GM23338 (cell line): ENCODE data around the gene LYSMD4. TPM values are rescaled to one million over a fixed set of nuclear protein-coding genes. Genes with fewer than 3 reads are reported as not detected.

Source experiments
- ETS1 ChIP-seq: IDR thresholded peaks from 2 replicates; pipeline ENCODE4 v1.6.1; 2016; ENCODE audit warnings: antibody characterized with exemption
- EZH2phosphoT487 ChIP-seq: fragments of 200-600 bp; sonication (generic); IDR thresholded peaks from one replicate; pipeline ENCODE4 v1.8.1; 2018; ENCODE audit warnings: antibody characterized with exemption; ENCODE audit not compliant: unreplicated experiment
- REST ChIP-seq: IDR thresholded peaks from one replicate; pipeline ENCODE4 v1.6.1; 2018; ENCODE audit warnings: antibody characterized with exemption; ENCODE audit not compliant: unreplicated experiment
- STAT1 ChIP-seq: IDR thresholded peaks from one replicate; pipeline ENCODE4 v1.6.1; 2016; ENCODE audit warnings: antibody characterized with exemption; ENCODE audit not compliant: unreplicated experiment
- ZNF114 ChIP-seq: fragments of 250-450 bp; sonication (Bioruptor Pico); IDR thresholded peaks from 2 replicates; pipeline ENCODE4 v1.5.0; 2020; ENCODE audit warnings: mild to moderate bottlenecking, moderate library complexity
- polyA plus RNA-seq: library from polyadenylated mRNA; unstranded; fragments of >200 nt; fragmentation: Nextera tagmentation; extraction: Ambion mirVana; gene quantifications from 2 replicates; pipeline ENCODE4 v1.2.1, GENCODE V29; 2016
- total RNA-seq: library from RNA; depleted of rRNA; stranded (reverse); fragments of >200 nt; shearing (Covaris generic); gene quantifications from 2 replicates; pipeline ENCODE4 v1.2.3, GENCODE V29; 2014
- TF ChIP-seq, protein P1 (sequence below): fragments of 250-450 bp; sonication (Bioruptor Pico); IDR thresholded peaks from 2 replicates; pipeline ENCODE4 v1.5.0; 2020; ENCODE audit warnings: mild to moderate bottlenecking, moderate library complexity

Gene LYSMD4
- total and polyA plus RNA-seq, 2 experiments from 2014 or later, result 7.5 to 23.8 TPM

- TF ChIP-seq, protein P1, sequence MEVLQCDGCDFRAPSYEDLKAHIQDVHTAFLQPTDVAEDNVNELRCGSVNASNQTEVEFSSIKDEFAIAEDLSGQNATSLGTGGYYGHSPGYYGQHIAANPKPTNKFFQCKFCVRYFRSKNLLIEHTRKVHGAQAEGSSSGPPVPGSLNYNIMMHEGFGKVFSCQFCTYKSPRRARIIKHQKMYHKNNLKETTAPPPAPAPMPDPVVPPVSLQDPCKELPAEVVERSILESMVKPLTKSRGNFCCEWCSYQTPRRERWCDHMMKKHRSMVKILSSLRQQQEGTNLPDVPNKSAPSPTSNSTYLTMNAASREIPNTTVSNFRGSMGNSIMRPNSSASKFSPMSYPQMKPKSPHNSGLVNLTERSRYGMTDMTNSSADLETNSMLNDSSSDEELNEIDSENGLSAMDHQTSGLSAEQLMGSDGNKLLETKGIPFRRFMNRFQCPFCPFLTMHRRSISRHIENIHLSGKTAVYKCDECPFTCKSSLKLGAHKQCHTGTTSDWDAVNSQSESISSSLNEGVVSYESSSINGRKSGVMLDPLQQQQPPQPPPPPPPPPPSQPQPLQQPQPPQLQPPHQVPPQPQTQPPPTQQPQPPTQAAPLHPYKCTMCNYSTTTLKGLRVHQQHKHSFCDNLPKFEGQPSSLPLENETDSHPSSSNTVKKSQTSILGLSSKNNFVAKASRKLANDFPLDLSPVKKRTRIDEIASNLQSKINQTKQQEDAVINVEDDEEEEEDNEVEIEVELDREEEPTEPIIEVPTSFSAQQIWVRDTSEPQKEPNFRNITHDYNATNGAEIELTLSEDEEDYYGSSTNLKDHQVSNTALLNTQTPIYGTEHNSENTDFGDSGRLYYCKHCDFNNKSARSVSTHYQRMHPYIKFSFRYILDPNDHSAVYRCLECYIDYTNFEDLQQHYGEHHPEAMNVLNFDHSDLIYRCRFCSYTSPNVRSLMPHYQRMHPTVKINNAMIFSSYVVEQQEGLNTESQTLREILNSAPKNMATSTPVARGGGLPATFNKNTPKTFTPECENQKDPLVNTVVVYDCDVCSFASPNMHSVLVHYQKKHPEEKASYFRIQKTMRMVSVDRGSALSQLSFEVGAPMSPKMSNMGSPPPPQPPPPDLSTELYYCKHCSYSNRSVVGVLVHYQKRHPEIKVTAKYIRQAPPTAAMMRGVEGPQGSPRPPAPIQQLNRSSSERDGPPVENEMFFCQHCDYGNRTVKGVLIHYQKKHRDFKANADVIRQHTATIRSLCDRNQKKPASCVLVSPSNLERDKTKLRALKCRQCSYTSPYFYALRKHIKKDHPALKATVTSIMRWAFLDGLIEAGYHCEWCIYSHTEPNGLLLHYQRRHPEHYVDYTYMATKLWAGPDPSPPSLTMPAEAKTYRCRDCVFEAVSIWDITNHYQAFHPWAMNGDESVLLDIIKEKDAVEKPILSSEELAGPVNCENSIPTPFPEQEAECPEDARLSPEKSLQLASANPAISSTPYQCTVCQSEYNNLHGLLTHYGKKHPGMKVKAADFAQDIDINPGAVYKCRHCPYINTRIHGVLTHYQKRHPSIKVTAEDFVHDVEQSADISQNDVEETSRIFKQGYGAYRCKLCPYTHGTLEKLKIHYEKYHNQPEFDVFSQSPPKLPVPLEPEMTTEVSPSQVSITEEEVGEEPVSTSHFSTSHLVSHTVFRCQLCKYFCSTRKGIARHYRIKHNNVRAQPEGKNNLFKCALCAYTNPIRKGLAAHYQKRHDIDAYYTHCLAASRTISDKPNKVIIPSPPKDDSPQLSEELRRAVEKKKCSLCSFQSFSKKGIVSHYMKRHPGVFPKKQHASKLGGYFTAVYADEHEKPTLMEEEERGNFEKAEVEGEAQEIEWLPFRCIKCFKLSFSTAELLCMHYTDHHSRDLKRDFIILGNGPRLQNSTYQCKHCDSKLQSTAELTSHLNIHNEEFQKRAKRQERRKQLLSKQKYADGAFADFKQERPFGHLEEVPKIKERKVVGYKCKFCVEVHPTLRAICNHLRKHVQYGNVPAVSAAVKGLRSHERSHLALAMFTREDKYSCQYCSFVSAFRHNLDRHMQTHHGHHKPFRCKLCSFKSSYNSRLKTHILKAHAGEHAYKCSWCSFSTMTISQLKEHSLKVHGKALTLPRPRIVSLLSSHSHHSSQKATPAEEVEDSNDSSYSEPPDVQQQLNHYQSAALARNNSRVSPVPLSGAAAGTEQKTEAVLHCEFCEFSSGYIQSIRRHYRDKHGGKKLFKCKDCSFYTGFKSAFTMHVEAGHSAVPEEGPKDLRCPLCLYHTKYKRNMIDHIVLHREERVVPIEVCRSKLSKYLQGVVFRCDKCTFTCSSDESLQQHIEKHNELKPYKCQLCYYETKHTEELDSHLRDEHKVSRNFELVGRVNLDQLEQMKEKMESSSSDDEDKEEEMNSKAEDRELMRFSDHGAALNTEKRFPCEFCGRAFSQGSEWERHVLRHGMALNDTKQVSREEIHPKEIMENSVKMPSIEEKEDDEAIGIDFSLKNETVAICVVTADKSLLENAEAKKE, result no peak
- TF ChIP-seq REST (no peak), EZH2phosphoT487 (no peak), ZNF114 (CRISPR knock-in tag) (no peak), ETS1 (no peak), STAT1 (no peak)
These were observed 30.2 kb downstream of the LYSMD4 start (continued) for GRCh38 chr15:99702895-99703602.
